Measurements from ENCODE around the gene SUSD4. TPM values are rescaled to one million over a fixed set of nuclear protein-coding genes. Genes with fewer than 3 reads are reported as not detected.

SUSD4 gene
- total RNA-seq, 2 experiments from 2014 or later = 13.0 to 13.8 TPM

- Mint-ChIP-seq H3K4me1 (ENCODE audit: low read depth) (peaks cover 46% of the 10 kb centered on the region), H3K27ac (no peak overlapping the region), H3K36me3 (ENCODE audit: low read depth) (no peaks in the 10 kb centered on the region), H3K27me3 (no peaks in the 10 kb centered on the region), H3K4me3 (no peak overlapping the region), H3K9me3 (no peaks in the 10 kb centered on the region)
- H3K9me3 ChIP-seq (ENCODE audit: control insufficient read depth in 1 of 2, insufficient read depth in 1 of 2, low read length in 2 of 2) = no peaks in the 10 kb centered on the region
- H3K4me1 ChIP-seq (ENCODE audit: insufficient read depth, low read length) = peaks cover 13% of the 10 kb centered on the region
- no peaks in the 10 kb centered on the region for H3K36me3 ChIP-seq (ENCODE audit: insufficient read depth, low read length)
- ChIA-PET CTCF (no interaction called here), POLR2A (no interaction called here)
- ATAC-seq (ENCODE audit: poor library complexity) = no peak
- H3K27ac ChIP-seq (ENCODE audit: low read depth in 1 of 2, low read length in 2 of 2) = no peak overlapping the region
- TF ChIP-seq CTCF (IDR thresholded peaks at IDR 0.05) = no peak
- intact Hi-C loops (cut with DNase I, micrococcal nuclease) = no loop called here
- DNase-seq = peak in 3 of 14 experiments; percentile 16 to 44 (median 40)
- no peak overlapping the region for H3K4me3 ChIP-seq (ENCODE audit: low read length)
- no peaks in the 10 kb centered on the region for H3K27me3 ChIP-seq (ENCODE audit: control insufficient read depth in 1 of 2, insufficient read depth in 2 of 2, low read length in 2 of 2)
Measured at GRCh38 chr1:223177681-223178080, 186.3 kb downstream of the SUSD4 start.

GRCh38 chr1:223176437-223176836, 187.5 kb downstream of the SUSD4 start:
- POLR2A ChIA-PET = no interaction called here
- peaks cover 34% of the 10 kb centered on the region for H3K4me1 Mint-ChIP-seq (ENCODE audit: low read depth)

GRCh38 chr1:223175633-223176032, 188.3 kb downstream of the SUSD4 start:
- H3K4me3 ChIP-seq (ENCODE audit: low read length) = no peak overlapping the region
- Mint-ChIP-seq H3K27ac (no peak overlapping the region), H3K9me3 (no peaks in the 10 kb centered on the region), H3K4me1 (ENCODE audit: low read depth) (peaks cover 26% of the 10 kb centered on the region), H3K36me3 (ENCODE audit: low read depth) (no peaks in the 10 kb centered on the region), H3K27me3 (no peaks in the 10 kb centered on the region), H3K4me3 (no peak overlapping the region)
- intact Hi-C loops (cut with DNase I, micrococcal nuclease) = no loop called here
- no peaks in the 10 kb centered on the region for H3K4me1 ChIP-seq (ENCODE audit: insufficient read depth, low read length)
- H3K27ac ChIP-seq (ENCODE audit: low read depth in 1 of 2, low read length in 2 of 2) = no peak overlapping the region
- ChIA-PET CTCF (interaction anchor here (1.7 kb wide), 1 partner anchor 42 kb away, joined by 5 read pairs; no protein-coding TSS in a partner anchor), POLR2A (no interaction called here)
- DNase-seq = peak in 2 of 14 experiments; percentile 50 to 58
- no peak for TF ChIP-seq CTCF (IDR thresholded peaks at IDR 0.05)
- H3K9me3 ChIP-seq (ENCODE audit: control insufficient read depth in 1 of 2, insufficient read depth in 1 of 2, low read length in 2 of 2) = no peaks in the 10 kb centered on the region
- no peaks in the 10 kb centered on the region for H3K27me3 ChIP-seq (ENCODE audit: control insufficient read depth in 1 of 2, insufficient read depth in 2 of 2, low read length in 2 of 2)
- H3K36me3 ChIP-seq (ENCODE audit: insufficient read depth, low read length) = no peaks in the 10 kb centered on the region
- ATAC-seq (ENCODE audit: poor library complexity) = no peak

More at GRCh38 chr1:223176437-223176836, 187.5 kb downstream of the SUSD4 start:
- intact Hi-C loops (cut with DNase I, micrococcal nuclease) = no loop called here
- DNase-seq = no peak
- H3K27ac Mint-ChIP-seq = no peak overlapping the region
- TF ChIP-seq CTCF (IDR thresholded peaks at IDR 0.05) = no peak
- no peaks in the 10 kb centered on the region for H3K36me3 Mint-ChIP-seq (ENCODE audit: low read depth)
- CTCF ChIA-PET = interaction anchor here (1.7 kb wide), 1 partner anchor 43 kb away, joined by 5 read pairs; no protein-coding TSS in a partner anchor
- no peak overlapping the region for H3K4me3 ChIP-seq (ENCODE audit: low read length)
- ATAC-seq (ENCODE audit: poor library complexity) = no peak
- H3K27ac ChIP-seq (ENCODE audit: low read depth in 1 of 2, low read length in 2 of 2) = no peak overlapping the region
- H3K4me3 Mint-ChIP-seq = no peak overlapping the region
- no peaks in the 10 kb centered on the region for H3K27me3 Mint-ChIP-seq
- H3K27me3 ChIP-seq (ENCODE audit: control insufficient read depth in 1 of 2, insufficient read depth in 2 of 2, low read length in 2 of 2) = no peaks in the 10 kb centered on the region
- H3K9me3 ChIP-seq (ENCODE audit: control insufficient read depth in 1 of 2, insufficient read depth in 1 of 2, low read length in 2 of 2) = no peaks in the 10 kb centered on the region
- H3K4me1 ChIP-seq (ENCODE audit: insufficient read depth, low read length) = peaks cover 5% of the 10 kb centered on the region
- no peaks in the 10 kb centered on the region for H3K9me3 Mint-ChIP-seq
- no peaks in the 10 kb centered on the region for H3K36me3 ChIP-seq (ENCODE audit: insufficient read depth, low read length)
